H1 (cell line): ENCODE data around the gene TMIGD1. TPM values are rescaled to one million over a fixed set of nuclear protein-coding genes. Genes with fewer than 3 reads are reported as not detected.

Experiments used
- CBX8 ChIP-seq: fragments of 300-800, 300-1000 bp; sonication (generic); IDR thresholded peaks from 2 replicates; pipeline ENCODE4 v1.7.1; 2016; ENCODE audit warnings: low read depth, low read length, borderline replicate concordance
- CTBP2 ChIP-seq: IDR thresholded peaks from 2 replicates; pipeline ENCODE4 v1.7.0; 2011; ENCODE audit warnings: borderline replicate concordance, mild to moderate bottlenecking, moderate library complexity, mixed read lengths, low read length; ENCODE audit not compliant: insufficient read depth, insufficient read length
- FOSL1 ChIP-seq: IDR thresholded peaks from 2 replicates; pipeline ENCODE4 v1.6.1; 2011; ENCODE audit warnings: mild to moderate bottlenecking, low read depth, low read length, moderate library complexity; ENCODE audit not compliant: insufficient read depth
- HDAC2 ChIP-seq, 2 experiments: fragments of 300-600 bp in 1 of 2; sonication (generic) in 1 of 2; IDR thresholded peaks; 2 replicates each; pipeline ENCODE4 v1.6.1; 2011 to 2012; ENCODE audit warnings: low read depth in 2 of 2, low read length in 2 of 2, mild to moderate bottlenecking in 2 of 2, moderate library complexity in 2 of 2, borderline replicate concordance in 1 of 2, inconsistent platforms in 1 of 2
- KDM5A ChIP-seq: fragments of 200-600 bp; IDR thresholded peaks from 2 replicates; pipeline ENCODE4 v1.7.1; 2012; ENCODE audit warnings: mild to moderate bottlenecking, low read length, inconsistent platforms, mixed read lengths
- NRF1 ChIP-seq: IDR thresholded peaks from 2 replicates; pipeline ENCODE4 v1.6.1; 2011; ENCODE audit warnings: mild to moderate bottlenecking, low read depth, low read length, improper control_type of control experiment
- RNF2 ChIP-seq: fragments of 200-900, 300-1000 bp; sonication (generic); IDR thresholded peaks from 2 replicates; pipeline ENCODE4 v1.7.1; 2016; ENCODE audit warnings: borderline replicate concordance, low read depth, mild to moderate bottlenecking, antibody characterized with exemption, low read length; ENCODE audit not compliant: poor library complexity, severe bottlenecking; ENCODE audit errors: missing control alignments
- SP4 ChIP-seq: IDR thresholded peaks from 2 replicates; pipeline ENCODE4 v1.6.1; 2012; ENCODE audit warnings: low read length, inconsistent platforms
- polyA plus RNA-seq, 7 experiments: library from polyadenylated mRNA; depleted of rRNA in 3 of 7; stranded (reverse) in 5 of 7; unstranded in 2 of 7; fragments of >200 nt in 5 of 7; fragments of 200-250 nt in 2 of 7; gene quantifications; 1 replicate in 5 of 7; 2 replicates in 1 of 7; 4 replicates in 1 of 7; pipeline versions ENCODE4 v1.2.1 to v1.2.3, GENCODE V29; 2011 to 2013; ENCODE audit warnings: missing spikeins in 2 of 7, mixed read lengths in 2 of 7
- total RNA-seq: library from RNA; stranded (reverse); fragmentation: NEBNext Ultra II Directional; extraction: Animal tissue kit (Norgen Biotek cat#: 25700); gene quantifications from 2 replicates; pipeline ENCODE4 v1.2.1, GENCODE V29; 2021
- TF ChIP-seq, protein P1 (sequence below): fragments of 300-600 bp; sonication (generic); IDR thresholded peaks from 2 replicates; pipeline ENCODE4 v1.7.1; 2012; ENCODE audit warnings: low read length, moderate library complexity, mild to moderate bottlenecking, inconsistent platforms; ENCODE audit not compliant: insufficient replicate concordance
- TF ChIP-seq, protein P2 (sequence below): IDR thresholded peaks from 2 replicates; pipeline ENCODE4 v1.6.1; 2012; ENCODE audit warnings: inconsistent platforms

TMIGD1 gene
- total and polyA plus RNA-seq, 2 of the 8 experiments (the other 6 are each of a cell fraction or from before 2014, with no cell fraction given), result not detected

DNA sequence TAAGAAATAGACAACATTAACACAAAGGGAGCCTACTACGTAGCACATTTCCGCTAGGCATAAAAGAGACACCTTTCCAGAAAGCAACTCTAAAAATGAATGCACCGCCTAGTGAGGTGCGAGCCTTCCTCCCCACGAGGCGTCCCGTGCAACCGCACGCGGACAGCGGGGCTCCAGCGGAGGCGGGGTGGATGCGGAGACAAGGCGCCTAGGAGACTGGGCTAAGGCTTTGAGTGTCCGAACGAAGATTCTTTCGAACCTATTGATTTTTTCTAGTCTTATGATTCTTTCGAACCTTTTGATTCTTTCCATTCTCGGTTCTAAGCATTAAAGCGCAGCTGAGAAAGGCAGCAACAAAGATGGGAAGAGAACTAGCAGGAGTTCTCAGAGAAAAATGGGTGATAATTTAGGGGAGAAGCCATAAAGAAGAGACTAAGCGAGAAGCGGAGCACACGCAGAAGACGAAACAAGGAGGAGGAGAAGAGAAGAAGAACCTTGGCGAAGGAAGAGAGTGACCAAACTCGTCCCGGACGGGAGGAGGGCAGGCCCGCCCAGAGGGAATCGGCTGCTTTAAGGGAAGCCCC lies 44.5 kb upstream of the TMIGD1 start (continued):
- TF ChIP-seq, protein P1, sequence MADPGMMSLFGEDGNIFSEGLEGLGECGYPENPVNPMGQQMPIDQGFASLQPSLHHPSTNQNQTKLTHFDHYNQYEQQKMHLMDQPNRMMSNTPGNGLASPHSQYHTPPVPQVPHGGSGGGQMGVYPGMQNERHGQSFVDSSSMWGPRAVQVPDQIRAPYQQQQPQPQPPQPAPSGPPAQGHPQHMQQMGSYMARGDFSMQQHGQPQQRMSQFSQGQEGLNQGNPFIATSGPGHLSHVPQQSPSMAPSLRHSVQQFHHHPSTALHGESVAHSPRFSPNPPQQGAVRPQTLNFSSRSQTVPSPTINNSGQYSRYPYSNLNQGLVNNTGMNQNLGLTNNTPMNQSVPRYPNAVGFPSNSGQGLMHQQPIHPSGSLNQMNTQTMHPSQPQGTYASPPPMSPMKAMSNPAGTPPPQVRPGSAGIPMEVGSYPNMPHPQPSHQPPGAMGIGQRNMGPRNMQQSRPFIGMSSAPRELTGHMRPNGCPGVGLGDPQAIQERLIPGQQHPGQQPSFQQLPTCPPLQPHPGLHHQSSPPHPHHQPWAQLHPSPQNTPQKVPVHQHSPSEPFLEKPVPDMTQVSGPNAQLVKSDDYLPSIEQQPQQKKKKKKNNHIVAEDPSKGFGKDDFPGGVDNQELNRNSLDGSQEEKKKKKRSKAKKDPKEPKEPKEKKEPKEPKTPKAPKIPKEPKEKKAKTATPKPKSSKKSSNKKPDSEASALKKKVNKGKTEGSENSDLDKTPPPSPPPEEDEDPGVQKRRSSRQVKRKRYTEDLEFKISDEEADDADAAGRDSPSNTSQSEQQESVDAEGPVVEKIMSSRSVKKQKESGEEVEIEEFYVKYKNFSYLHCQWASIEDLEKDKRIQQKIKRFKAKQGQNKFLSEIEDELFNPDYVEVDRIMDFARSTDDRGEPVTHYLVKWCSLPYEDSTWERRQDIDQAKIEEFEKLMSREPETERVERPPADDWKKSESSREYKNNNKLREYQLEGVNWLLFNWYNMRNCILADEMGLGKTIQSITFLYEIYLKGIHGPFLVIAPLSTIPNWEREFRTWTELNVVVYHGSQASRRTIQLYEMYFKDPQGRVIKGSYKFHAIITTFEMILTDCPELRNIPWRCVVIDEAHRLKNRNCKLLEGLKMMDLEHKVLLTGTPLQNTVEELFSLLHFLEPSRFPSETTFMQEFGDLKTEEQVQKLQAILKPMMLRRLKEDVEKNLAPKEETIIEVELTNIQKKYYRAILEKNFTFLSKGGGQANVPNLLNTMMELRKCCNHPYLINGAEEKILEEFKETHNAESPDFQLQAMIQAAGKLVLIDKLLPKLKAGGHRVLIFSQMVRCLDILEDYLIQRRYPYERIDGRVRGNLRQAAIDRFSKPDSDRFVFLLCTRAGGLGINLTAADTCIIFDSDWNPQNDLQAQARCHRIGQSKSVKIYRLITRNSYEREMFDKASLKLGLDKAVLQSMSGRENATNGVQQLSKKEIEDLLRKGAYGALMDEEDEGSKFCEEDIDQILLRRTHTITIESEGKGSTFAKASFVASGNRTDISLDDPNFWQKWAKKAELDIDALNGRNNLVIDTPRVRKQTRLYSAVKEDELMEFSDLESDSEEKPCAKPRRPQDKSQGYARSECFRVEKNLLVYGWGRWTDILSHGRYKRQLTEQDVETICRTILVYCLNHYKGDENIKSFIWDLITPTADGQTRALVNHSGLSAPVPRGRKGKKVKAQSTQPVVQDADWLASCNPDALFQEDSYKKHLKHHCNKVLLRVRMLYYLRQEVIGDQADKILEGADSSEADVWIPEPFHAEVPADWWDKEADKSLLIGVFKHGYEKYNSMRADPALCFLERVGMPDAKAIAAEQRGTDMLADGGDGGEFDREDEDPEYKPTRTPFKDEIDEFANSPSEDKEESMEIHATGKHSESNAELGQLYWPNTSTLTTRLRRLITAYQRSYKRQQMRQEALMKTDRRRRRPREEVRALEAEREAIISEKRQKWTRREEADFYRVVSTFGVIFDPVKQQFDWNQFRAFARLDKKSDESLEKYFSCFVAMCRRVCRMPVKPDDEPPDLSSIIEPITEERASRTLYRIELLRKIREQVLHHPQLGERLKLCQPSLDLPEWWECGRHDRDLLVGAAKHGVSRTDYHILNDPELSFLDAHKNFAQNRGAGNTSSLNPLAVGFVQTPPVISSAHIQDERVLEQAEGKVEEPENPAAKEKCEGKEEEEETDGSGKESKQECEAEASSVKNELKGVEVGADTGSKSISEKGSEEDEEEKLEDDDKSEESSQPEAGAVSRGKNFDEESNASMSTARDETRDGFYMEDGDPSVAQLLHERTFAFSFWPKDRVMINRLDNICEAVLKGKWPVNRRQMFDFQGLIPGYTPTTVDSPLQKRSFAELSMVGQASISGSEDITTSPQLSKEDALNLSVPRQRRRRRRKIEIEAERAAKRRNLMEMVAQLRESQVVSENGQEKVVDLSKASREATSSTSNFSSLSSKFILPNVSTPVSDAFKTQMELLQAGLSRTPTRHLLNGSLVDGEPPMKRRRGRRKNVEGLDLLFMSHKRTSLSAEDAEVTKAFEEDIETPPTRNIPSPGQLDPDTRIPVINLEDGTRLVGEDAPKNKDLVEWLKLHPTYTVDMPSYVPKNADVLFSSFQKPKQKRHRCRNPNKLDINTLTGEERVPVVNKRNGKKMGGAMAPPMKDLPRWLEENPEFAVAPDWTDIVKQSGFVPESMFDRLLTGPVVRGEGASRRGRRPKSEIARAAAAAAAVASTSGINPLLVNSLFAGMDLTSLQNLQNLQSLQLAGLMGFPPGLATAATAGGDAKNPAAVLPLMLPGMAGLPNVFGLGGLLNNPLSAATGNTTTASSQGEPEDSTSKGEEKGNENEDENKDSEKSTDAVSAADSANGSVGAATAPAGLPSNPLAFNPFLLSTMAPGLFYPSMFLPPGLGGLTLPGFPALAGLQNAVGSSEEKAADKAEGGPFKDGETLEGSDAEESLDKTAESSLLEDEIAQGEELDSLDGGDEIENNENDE, result no peak
- TF ChIP-seq, protein P2, sequence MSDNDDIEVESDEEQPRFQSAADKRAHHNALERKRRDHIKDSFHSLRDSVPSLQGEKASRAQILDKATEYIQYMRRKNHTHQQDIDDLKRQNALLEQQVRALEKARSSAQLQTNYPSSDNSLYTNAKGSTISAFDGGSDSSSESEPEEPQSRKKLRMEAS, result peak; percentile 95
- no peak for TF ChIP-seq NRF1
- no peak for TF ChIP-seq KDM5A
- no peak for TF ChIP-seq FOSL1
- TF ChIP-seq SP4, result peak; percentile 59; the same call in 1 of the 2 replicates
- no peak for TF ChIP-seq CBX8
- no peak for TF ChIP-seq HDAC2 (IDR thresholded peaks at IDR 0.05; ENCODE audit: borderline replicate concordance in 1 of 2, low read depth in 2 of 2, low read length in 2 of 2)
- peak; percentile 66 for TF ChIP-seq RNF2
- TF ChIP-seq CTBP2, result no peak
